ENCODE data around the gene DEDD. TPM values are rescaled to one million over a fixed set of nuclear protein-coding genes. Genes with fewer than 3 reads are reported as not detected.

Gene DEDD
- total and polyA plus RNA-seq, 2 of the 13 experiments (the other 11 are each of a cell fraction or from before 2014, with no cell fraction given), result 12.6 to 27.8 TPM

DNA sequence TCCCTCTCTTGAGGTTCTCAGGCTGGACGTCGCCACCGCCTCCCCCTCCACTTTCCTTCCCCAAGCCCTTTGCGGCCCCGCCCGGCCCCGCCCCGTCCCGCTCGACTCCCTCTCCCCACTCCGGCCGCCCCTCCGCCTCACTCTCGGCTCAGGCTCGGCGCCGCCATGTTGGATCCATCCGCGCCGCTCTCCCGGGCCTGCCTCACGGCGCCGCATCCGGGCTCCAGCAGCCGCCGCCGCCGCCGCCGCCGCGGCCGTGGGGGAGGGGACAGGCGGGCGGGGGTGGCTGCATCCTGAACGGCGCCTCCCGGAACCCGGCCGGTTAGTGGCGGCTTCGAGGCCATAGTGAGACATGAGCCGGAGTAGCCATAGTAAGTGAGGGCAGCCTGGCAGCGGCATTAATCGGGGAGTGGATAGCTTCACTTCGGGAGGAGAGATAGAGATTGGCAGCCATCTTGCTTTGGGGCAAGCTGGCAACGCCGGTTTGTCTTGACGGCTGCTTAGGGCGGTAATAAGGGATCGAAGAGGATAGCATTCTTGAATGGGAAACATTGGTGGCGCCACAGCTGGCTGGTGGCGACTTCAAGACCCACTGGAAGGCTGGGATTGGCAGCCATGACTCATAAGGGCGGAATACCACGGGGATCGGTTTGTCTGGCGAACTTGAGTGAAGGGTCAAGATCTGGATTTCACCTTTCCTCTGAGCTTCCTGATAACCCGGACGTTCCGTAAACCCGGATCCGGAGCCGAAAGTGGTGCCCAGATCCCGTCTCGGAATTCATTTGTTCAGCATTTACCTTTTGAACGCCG lies at the start of gene DEDD (continued):
- TF ChIP-seq, protein P1, sequence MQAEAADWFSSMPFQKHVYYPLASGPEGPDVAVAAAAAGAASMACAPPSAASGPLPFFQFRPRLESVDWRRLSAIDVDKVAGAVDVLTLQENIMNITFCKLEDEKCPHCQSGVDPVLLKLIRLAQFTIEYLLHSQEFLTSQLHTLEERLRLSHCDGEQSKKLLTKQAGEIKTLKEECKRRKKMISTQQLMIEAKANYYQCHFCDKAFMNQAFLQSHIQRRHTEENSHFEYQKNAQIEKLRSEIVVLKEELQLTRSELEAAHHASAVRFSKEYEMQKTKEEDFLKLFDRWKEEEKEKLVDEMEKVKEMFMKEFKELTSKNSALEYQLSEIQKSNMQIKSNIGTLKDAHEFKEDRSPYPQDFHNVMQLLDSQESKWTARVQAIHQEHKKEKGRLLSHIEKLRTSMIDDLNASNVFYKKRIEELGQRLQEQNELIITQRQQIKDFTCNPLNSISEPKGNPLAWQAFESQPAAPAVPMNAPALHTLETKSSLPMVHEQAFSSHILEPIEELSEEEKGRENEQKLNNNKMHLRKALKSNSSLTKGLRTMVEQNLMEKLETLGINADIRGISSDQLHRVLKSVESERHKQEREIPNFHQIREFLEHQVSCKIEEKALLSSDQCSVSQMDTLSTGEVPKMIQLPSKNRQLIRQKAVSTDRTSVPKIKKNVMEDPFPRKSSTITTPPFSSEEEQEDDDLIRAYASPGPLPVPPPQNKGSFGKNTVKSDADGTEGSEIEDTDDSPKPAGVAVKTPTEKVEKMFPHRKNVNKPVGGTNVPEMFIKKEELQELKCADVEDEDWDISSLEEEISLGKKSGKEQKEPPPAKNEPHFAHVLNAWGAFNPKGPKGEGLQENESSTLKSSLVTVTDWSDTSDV (CRISPR knock-in tag; IDR thresholded peaks at IDR 0.05), result no peak; the same call in 1 of the 2 replicates
- TF ChIP-seq CREM (IDR thresholded peaks at IDR 0.05), result peak; percentile 79
- no peak for TF ChIP-seq CREM (CRISPR knock-in tag; IDR thresholded peaks at IDR 0.05)
- no peak for TF ChIP-seq ZNF234 (CRISPR knock-in tag; conservative IDR thresholded peaks at IDR 0.05)
- no peak for TF ChIP-seq ZNF720 (CRISPR knock-in tag; IDR thresholded peaks at IDR 0.05)
- TF ChIP-seq, protein P2, sequence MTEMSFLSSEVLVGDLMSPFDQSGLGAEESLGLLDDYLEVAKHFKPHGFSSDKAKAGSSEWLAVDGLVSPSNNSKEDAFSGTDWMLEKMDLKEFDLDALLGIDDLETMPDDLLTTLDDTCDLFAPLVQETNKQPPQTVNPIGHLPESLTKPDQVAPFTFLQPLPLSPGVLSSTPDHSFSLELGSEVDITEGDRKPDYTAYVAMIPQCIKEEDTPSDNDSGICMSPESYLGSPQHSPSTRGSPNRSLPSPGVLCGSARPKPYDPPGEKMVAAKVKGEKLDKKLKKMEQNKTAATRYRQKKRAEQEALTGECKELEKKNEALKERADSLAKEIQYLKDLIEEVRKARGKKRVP (CRISPR knock-in tag; IDR thresholded peaks at IDR 0.05), result no peak
- TF ChIP-seq ADNP (CRISPR knock-in tag; IDR thresholded peaks at IDR 0.05), result no peak
- no peak for TF ChIP-seq MAFF (IDR thresholded peaks at IDR 0.05; ENCODE audit: low read depth, low read length)
- TF ChIP-seq MAZ (IDR thresholded peaks at IDR 0.05; ENCODE audit: borderline replicate concordance, low read depth, low read length), result peak; percentile 75; the same call in 1 of the 2 replicates
- TF ChIP-seq MAZ (CRISPR knock-in tag; IDR thresholded peaks at IDR 0.05; ENCODE audit: low read depth), result peak; percentile 54; the same call in 1 of the 2 replicates
- TF ChIP-seq NR2C2 (CRISPR knock-in tag; IDR thresholded peaks at IDR 0.05; ENCODE audit: borderline replicate concordance), result peak; percentile 96
- peak; percentile 13; the same call in 1 of the 2 replicates for TF ChIP-seq CBFB (CRISPR knock-in tag; IDR thresholded peaks at IDR 0.05)
- TF ChIP-seq NFKBIZ (CRISPR knock-in tag; IDR thresholded peaks at IDR 0.05), result no peak
- TF ChIP-seq ZNF841 (CRISPR knock-in tag; IDR thresholded peaks at IDR 0.05; ENCODE audit: borderline replicate concordance), result no peak
- peak in 1 of 2 experiments; percentile 52; a peak in 1 of 4 replicates for TF ChIP-seq NR2F1 (CRISPR knock-in tag; IDR thresholded peaks at IDR 0.05)
- no peak for TF ChIP-seq ZBTB1 (CRISPR knock-in tag; IDR thresholded peaks at IDR 0.05; ENCODE audit: borderline replicate concordance)
- TF ChIP-seq, protein P3, sequence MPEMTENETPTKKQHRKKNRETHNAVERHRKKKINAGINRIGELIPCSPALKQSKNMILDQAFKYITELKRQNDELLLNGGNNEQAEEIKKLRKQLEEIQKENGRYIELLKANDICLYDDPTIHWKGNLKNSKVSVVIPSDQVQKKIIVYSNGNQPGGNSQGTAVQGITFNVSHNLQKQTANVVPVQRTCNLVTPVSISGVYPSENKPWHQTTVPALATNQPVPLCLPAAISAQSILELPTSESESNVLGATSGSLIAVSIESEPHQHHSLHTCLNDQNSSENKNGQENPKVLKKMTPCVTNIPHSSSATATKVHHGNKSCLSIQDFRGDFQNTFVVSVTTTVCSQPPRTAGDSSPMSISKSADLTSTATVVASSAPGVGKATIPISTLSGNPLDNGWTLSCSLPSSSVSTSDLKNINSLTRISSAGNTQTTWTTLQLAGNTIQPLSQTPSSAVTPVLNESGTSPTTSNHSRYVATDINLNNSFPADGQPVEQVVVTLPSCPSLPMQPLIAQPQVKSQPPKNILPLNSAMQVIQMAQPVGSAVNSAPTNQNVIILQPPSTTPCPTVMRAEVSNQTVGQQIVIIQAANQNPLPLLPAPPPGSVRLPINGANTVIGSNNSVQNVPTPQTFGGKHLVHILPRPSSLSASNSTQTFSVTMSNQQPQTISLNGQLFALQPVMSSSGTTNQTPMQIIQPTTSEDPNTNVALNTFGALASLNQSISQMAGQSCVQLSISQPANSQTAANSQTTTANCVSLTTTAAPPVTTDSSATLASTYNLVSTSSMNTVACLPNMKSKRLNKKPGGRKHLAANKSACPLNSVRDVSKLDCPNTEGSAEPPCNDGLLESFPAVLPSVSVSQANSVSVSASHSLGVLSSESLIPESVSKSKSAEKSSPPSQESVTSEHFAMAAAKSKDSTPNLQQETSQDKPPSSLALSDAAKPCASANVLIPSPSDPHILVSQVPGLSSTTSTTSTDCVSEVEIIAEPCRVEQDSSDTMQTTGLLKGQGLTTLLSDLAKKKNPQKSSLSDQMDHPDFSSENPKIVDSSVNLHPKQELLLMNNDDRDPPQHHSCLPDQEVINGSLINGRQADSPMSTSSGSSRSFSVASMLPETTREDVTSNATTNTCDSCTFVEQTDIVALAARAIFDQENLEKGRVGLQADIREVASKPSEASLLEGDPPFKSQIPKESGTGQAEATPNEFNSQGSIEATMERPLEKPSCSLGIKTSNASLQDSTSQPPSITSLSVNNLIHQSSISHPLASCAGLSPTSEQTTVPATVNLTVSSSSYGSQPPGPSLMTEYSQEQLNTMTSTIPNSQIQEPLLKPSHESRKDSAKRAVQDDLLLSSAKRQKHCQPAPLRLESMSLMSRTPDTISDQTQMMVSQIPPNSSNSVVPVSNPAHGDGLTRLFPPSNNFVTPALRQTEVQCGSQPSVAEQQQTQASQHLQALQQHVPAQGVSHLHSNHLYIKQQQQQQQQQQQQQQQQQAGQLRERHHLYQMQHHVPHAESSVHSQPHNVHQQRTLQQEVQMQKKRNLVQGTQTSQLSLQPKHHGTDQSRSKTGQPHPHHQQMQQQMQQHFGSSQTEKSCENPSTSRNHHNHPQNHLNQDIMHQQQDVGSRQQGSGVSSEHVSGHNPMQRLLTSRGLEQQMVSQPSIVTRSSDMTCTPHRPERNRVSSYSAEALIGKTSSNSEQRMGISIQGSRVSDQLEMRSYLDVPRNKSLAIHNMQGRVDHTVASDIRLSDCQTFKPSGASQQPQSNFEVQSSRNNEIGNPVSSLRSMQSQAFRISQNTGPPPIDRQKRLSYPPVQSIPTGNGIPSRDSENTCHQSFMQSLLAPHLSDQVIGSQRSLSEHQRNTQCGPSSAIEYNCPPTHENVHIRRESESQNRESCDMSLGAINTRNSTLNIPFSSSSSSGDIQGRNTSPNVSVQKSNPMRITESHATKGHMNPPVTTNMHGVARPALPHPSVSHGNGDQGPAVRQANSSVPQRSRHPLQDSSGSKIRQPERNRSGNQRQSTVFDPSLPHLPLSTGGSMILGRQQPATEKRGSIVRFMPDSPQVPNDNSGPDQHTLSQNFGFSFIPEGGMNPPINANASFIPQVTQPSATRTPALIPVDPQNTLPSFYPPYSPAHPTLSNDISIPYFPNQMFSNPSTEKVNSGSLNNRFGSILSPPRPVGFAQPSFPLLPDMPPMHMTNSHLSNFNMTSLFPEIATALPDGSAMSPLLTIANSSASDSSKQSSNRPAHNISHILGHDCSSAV (CRISPR knock-in tag; IDR thresholded peaks at IDR 0.05; ENCODE audit: borderline replicate concordance), result no peak

Data from HepG2 (cell line).